Mucosa of gallbladder (tissue), 1 donor: ENCODE measurements around the gene TSHZ2. TPM values are rescaled to one million over a fixed set of nuclear protein-coding genes. Genes with fewer than 3 reads are reported as not detected.

Experiments
- DNase-seq: peaks from one replicate; pipeline ENCODE4 v3.0.0-alpha.2; 2020; ENCODE audit warnings: low spot score
- total RNA-seq: library from RNA; stranded (reverse); gene quantifications from one replicate; pipeline ENCODE4 v1.2.1, GENCODE V29; 2021
- donor health status: DM: no; HTN: no; CAD: no.

TSHZ2 gene
- total RNA-seq, 1 donor from 2014 or later, result 42.9 TPM

- DNase-seq, result no peak
These were observed 229.4 kb downstream of the TSHZ2 start for GRCh38 chr20:53201588-53201987.

GRCh38 chr20:53202777-53203176 is 230.6 kb downstream of the TSHZ2 start:
- no peak for DNase-seq

GRCh38 chr20:53205046-53205445 is 232.9 kb downstream of the TSHZ2 start:
- no peak for DNase-seq

- DNase-seq, result no peak
These were observed 236.1 kb downstream of the TSHZ2 start for GRCh38 chr20:53208110-53208832.

- no peak for DNase-seq
These were observed 237.9 kb downstream of the TSHZ2 start for GRCh38 chr20:53210041-53210440.

GRCh38 chr20:53210931-53211330 is 238.8 kb downstream of the TSHZ2 start:
- DNase-seq, result no peak

- no peak for DNase-seq
These were observed 239.9 kb downstream of the TSHZ2 start for GRCh38 chr20:53212018-53212417.

GRCh38 chr20:53214392-53214791 is 242.2 kb downstream of the TSHZ2 start:
- no peak for DNase-seq

- no peak for DNase-seq
These were observed 243.0 kb downstream of the TSHZ2 start for GRCh38 chr20:53215166-53215565.

GRCh38 chr20:53216478-53216855 is 244.3 kb downstream of the TSHZ2 start:
- DNase-seq, result no peak

- DNase-seq, result peak; percentile 69
These were observed 244.9 kb downstream of the TSHZ2 start for GRCh38 chr20:53216856-53217576.

- DNase-seq, result no peak
These were observed 248.5 kb downstream of the TSHZ2 start for GRCh38 chr20:53220482-53221307.

- no peak for DNase-seq
These were observed 249.6 kb downstream of the TSHZ2 start for GRCh38 chr20:53221731-53222130.

GRCh38 chr20:53222416-53222815 is 250.3 kb downstream of the TSHZ2 start:
- DNase-seq, result no peak

- no peak for DNase-seq
These were observed 250.8 kb downstream of the TSHZ2 start for GRCh38 chr20:53222932-53223331.

- no peak for DNase-seq
These were observed 251.5 kb downstream of the TSHZ2 start for GRCh38 chr20:53223626-53224172.

- no peak for DNase-seq
These were observed 252.7 kb downstream of the TSHZ2 start for GRCh38 chr20:53224851-53225250.

GRCh38 chr20:53226826-53227225 is 254.7 kb downstream of the TSHZ2 start:
- no peak for DNase-seq

- DNase-seq, result no peak
These were observed 255.4 kb downstream of the TSHZ2 start for GRCh38 chr20:53227523-53227922.

- no peak for DNase-seq
These were observed 258.9 kb downstream of the TSHZ2 start for GRCh38 chr20:53231061-53231460.

GRCh38 chr20:53237461-53237860 is 265.3 kb downstream of the TSHZ2 start:
- no peak for DNase-seq

GRCh38 chr20:53238121-53238660 is 266.0 kb downstream of the TSHZ2 start:
- no peak for DNase-seq
